Measurements from ENCODE around the gene GPR157.
"Not testable (repeated sequence)": the region's sequence is repeated elsewhere in the genome, so short reads cannot be mapped to it uniquely, and the experiment has no call there.

GPR157 gene

GRCh38 chr1:9097947-9098705 is 30.8 kb downstream of the GPR157 start:
- ATAC-seq (ENCODE audit: insufficient read depth, low read depth), result no peak
- H3K9me3 ChIP-seq (ENCODE audit: insufficient read depth, low read length, severe bottlenecking), result no peaks in the 10 kb centered on the region
- H4K20me1 ChIP-seq (ENCODE audit: insufficient read depth, low read length), result no peaks in the 10 kb centered on the region
- no peaks in the 10 kb centered on the region for H3K27me3 ChIP-seq (ENCODE audit: insufficient read depth, low read length, poor library complexity)
- no peak overlapping the region for H2AFZ ChIP-seq (ENCODE audit: low read depth, low read length)
- no peaks in the 10 kb centered on the region for H3K36me3 ChIP-seq (ENCODE audit: insufficient read depth, low read length)
- no peak overlapping the region for H3K27ac ChIP-seq (ENCODE audit: low read length)
- no peak overlapping the region for H3K4me2 ChIP-seq (ENCODE audit: insufficient read depth, low read length)
- TF ChIP-seq, protein P1, sequence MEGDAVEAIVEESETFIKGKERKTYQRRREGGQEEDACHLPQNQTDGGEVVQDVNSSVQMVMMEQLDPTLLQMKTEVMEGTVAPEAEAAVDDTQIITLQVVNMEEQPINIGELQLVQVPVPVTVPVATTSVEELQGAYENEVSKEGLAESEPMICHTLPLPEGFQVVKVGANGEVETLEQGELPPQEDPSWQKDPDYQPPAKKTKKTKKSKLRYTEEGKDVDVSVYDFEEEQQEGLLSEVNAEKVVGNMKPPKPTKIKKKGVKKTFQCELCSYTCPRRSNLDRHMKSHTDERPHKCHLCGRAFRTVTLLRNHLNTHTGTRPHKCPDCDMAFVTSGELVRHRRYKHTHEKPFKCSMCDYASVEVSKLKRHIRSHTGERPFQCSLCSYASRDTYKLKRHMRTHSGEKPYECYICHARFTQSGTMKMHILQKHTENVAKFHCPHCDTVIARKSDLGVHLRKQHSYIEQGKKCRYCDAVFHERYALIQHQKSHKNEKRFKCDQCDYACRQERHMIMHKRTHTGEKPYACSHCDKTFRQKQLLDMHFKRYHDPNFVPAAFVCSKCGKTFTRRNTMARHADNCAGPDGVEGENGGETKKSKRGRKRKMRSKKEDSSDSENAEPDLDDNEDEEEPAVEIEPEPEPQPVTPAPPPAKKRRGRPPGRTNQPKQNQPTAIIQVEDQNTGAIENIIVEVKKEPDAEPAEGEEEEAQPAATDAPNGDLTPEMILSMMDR (IDR thresholded peaks at IDR 0.05; ENCODE audit: borderline replicate concordance, extremely low read depth, low read length, poor library complexity, severe bottlenecking), result no peak
- TF ChIP-seq EZH2 (IDR thresholded peaks at IDR 0.05; ENCODE audit: borderline replicate concordance, low read depth, low read length, severe bottlenecking), result no peak
- no peaks in the 10 kb centered on the region for H3K4me1 ChIP-seq (ENCODE audit: insufficient read depth, low read length)
- no peak for DNase-seq
- no peak overlapping the region for H3K4me3 ChIP-seq (ENCODE audit: low read depth in 1 of 2, low read length in 2 of 2)
- H3K79me2 ChIP-seq (ENCODE audit: insufficient read depth, low read length), result no peaks in the 10 kb centered on the region
- H3K9ac ChIP-seq (ENCODE audit: low read depth, low read length), result no peak overlapping the region

- Histone ChIP-seq H3K4me3 (ENCODE audit: low read depth in 1 of 2, low read length in 2 of 2) (no peak overlapping the region), H3K4me2 (ENCODE audit: insufficient read depth, low read length) (no peak overlapping the region), H3K27ac (ENCODE audit: low read length) (no peak overlapping the region), H4K20me1 (ENCODE audit: insufficient read depth, low read length) (no peaks in the 10 kb centered on the region), H3K36me3 (ENCODE audit: insufficient read depth, low read length) (no peaks in the 10 kb centered on the region), H3K79me2 (ENCODE audit: insufficient read depth, low read length) (no peaks in the 10 kb centered on the region), H3K9ac (ENCODE audit: low read depth, low read length) (no peak overlapping the region), H3K4me1 (ENCODE audit: insufficient read depth, low read length) (no peaks in the 10 kb centered on the region), H3K27me3 (ENCODE audit: insufficient read depth, low read length, poor library complexity) (peaks cover 8% of the 10 kb centered on the region), H2AFZ (ENCODE audit: low read depth, low read length) (no peak overlapping the region), H3K9me3 (ENCODE audit: insufficient read depth, low read length, severe bottlenecking) (no peaks in the 10 kb centered on the region)
- no peak for TF ChIP-seq EZH2 (IDR thresholded peaks at IDR 0.05; ENCODE audit: borderline replicate concordance, low read depth, low read length, severe bottlenecking)
- TF ChIP-seq, protein P1 (IDR thresholded peaks at IDR 0.05; ENCODE audit: borderline replicate concordance, extremely low read depth, low read length, poor library complexity, severe bottlenecking), result no peak
- DNase-seq (no peak), ATAC-seq (ENCODE audit: insufficient read depth, low read depth) (no peak)
Measured at GRCh38 chr1:9095818-9096217, 33.1 kb downstream of the GPR157 start.

DNA sequence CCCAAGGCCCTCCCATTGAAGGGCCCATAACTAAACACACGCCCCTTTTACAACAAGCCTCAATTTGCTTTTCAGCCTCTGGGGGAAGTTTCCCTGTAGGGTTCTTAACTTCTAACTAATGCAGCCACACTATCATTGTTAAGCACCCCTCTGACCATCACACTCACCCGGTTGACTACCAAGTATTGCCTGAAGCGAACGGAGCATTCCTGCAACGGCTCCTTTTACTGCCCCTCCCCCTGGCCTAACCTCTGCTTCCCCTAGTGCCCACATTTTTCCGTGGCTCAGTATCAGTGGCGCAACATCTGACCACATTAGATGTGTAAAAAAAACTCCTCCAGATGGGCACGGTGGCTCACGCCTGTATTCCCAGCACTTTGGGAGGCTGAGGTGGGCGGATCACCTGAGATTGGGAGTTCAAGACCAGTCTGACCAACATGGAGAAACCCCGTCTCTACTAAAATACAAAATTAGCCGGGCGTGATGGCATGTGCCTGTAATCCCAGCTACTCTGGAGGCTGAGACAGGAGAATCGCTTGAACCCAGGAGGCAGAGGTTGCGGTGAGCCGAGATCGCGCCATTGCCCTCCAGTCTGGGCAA is 34.8 kb downstream of the GPR157 start:
- not testable (repeated sequence) for H3K27me3 ChIP-seq (ENCODE audit: insufficient read depth, low read length, poor library complexity); H3K9me3 ChIP-seq (ENCODE audit: insufficient read depth, low read length, severe bottlenecking); H3K27ac ChIP-seq (ENCODE audit: low read length); H3K36me3 ChIP-seq (ENCODE audit: insufficient read depth, low read length); H3K4me1 ChIP-seq (ENCODE audit: insufficient read depth, low read length); ATAC-seq (ENCODE audit: insufficient read depth, low read depth); H3K9ac ChIP-seq (ENCODE audit: low read depth, low read length); H4K20me1 ChIP-seq (ENCODE audit: insufficient read depth, low read length); H3K79me2 ChIP-seq (ENCODE audit: insufficient read depth, low read length); DNase-seq; H3K4me3 ChIP-seq (ENCODE audit: low read depth in 1 of 2, low read length in 2 of 2); H2AFZ ChIP-seq (ENCODE audit: low read depth, low read length); H3K4me2 ChIP-seq (ENCODE audit: insufficient read depth, low read length)

- Histone ChIP-seq H3K36me3 (ENCODE audit: insufficient read depth, low read length) (no peaks in the 10 kb centered on the region), H3K4me3 (ENCODE audit: low read depth in 1 of 2, low read length in 2 of 2) (no peak overlapping the region), H2AFZ (ENCODE audit: low read depth, low read length) (no peak overlapping the region; the same call in 1 of the 2 replicates), H3K79me2 (ENCODE audit: insufficient read depth, low read length) (no peaks in the 10 kb centered on the region), H3K27ac (ENCODE audit: low read length) (no peak overlapping the region), H3K4me2 (ENCODE audit: insufficient read depth, low read length) (no peak overlapping the region), H4K20me1 (ENCODE audit: insufficient read depth, low read length) (no peaks in the 10 kb centered on the region), H3K27me3 (ENCODE audit: insufficient read depth, low read length, poor library complexity) (peaks cover 12% of the 10 kb centered on the region), H3K9ac (ENCODE audit: low read depth, low read length) (no peak overlapping the region), H3K4me1 (ENCODE audit: insufficient read depth, low read length) (no peaks in the 10 kb centered on the region), H3K9me3 (ENCODE audit: insufficient read depth, low read length, severe bottlenecking) (no peaks in the 10 kb centered on the region)
- TF ChIP-seq, protein P1 (IDR thresholded peaks at IDR 0.05; ENCODE audit: borderline replicate concordance, extremely low read depth, low read length, poor library complexity, severe bottlenecking), result no peak
- TF ChIP-seq EZH2 (IDR thresholded peaks at IDR 0.05; ENCODE audit: borderline replicate concordance, low read depth, low read length, severe bottlenecking), result no peak
- ATAC-seq (ENCODE audit: insufficient read depth, low read depth) (no peak), DNase-seq (no peak)
Measured at GRCh38 chr1:9093581-9093980, 35.3 kb downstream of the GPR157 start.

Data from DND-41 (cell line).